GM18868 (cell line): ENCODE measurements around the gene TUBGCP6.

Experiments
- ATAC-seq: cut with Tn5 transposase; IDR thresholded peaks from one replicate; pipeline ENCODE4 v1.9.1; 2021; ENCODE audit warnings: mild to moderate bottlenecking, moderate library complexity; ENCODE audit not compliant: unreplicated experiment

Gene TUBGCP6

GRCh38 chr22:50252082-50253045 is 7.5 kb upstream of the TUBGCP6 start:
- no peak for ATAC-seq

GRCh38 chr22:50251477-50252081 is 6.8 kb upstream of the TUBGCP6 start:
- ATAC-seq, result no peak

GRCh38 chr22:50250555-50251476 is 6.0 kb upstream of the TUBGCP6 start, which contains the start of gene HDAC10:
HDAC10 (minus strand) TSS chr22:50251265; CDS start chr22:50251032, 233 bp downstream.
- ATAC-seq, result peak; percentile 57

- ATAC-seq, result no peak
These were observed 5.4 kb upstream of the TUBGCP6 start for GRCh38 chr22:50250249-50250554.

- ATAC-seq, result no peak
These were observed 4.8 kb upstream of the TUBGCP6 start for GRCh38 chr22:50249341-50250248.

GRCh38 chr22:50248196-50249081 is 3.6 kb upstream of the TUBGCP6 start:
- no peak for ATAC-seq

- no peak for ATAC-seq
These were observed 2.9 kb upstream of the TUBGCP6 start for GRCh38 chr22:50247748-50248147.

- ATAC-seq, result no peak
These were observed 1.7 kb upstream of the TUBGCP6 start for GRCh38 chr22:50246242-50247175.

GRCh38 chr22:50245214-50246072 is 620 bp upstream of the TUBGCP6 start:
- ATAC-seq, result peak; percentile 27

- no peak for ATAC-seq
These were observed 971 bp downstream of the TUBGCP6 start for GRCh38 chr22:50243685-50244419.

- no peak for ATAC-seq
These were observed 2.3 kb downstream of the TUBGCP6 start for GRCh38 chr22:50242406-50242949.

GRCh38 chr22:50238755-50239154 is 6.1 kb downstream of the TUBGCP6 start:
- no peak for ATAC-seq

GRCh38 chr22:50236731-50237409 is 8.0 kb downstream of the TUBGCP6 start:
- ATAC-seq, result no peak

- no peak for ATAC-seq
These were observed 11.6 kb downstream of the TUBGCP6 start for GRCh38 chr22:50233223-50233622.

- no peak for ATAC-seq
These were observed 12.2 kb downstream of the TUBGCP6 start for GRCh38 chr22:50232481-50233151.
